SU-DHL-6 (cell line): ENCODE results near the gene C1orf35.

ENCODE experiments used
- H2AFZ ChIP-seq: fragments of 200-600 bp; sonication (generic); 2 replicates; pipeline ENCODE4 v1.6.1; 2014; ENCODE audit warnings: low read depth, mild to moderate bottlenecking, moderate library complexity, mixed read lengths, antibody characterized with exemption, low read length; ENCODE audit not compliant: severe bottlenecking
- H3F3A ChIP-seq: fragments of 200-600 bp; shearing (Covaris generic); 2 replicates; pipeline ENCODE4 v1.6.0; 2016; ENCODE audit warnings: antibody characterized with exemption, mild to moderate bottlenecking; ENCODE audit not compliant: insufficient read depth
- H3K27ac ChIP-seq: fragments of 200-600 bp; sonication (generic); 2 replicates; pipeline ENCODE4 v1.5.1; 2016; ENCODE audit warnings: low read depth, mild to moderate bottlenecking, low read length, moderate library complexity, mixed read lengths
- H3K27me3 ChIP-seq: fragments of 200-600 bp; sonication (generic), shearing (Covaris generic); 2 replicates; pipeline ENCODE4 v1.6.0; 2014; ENCODE audit warnings: mild to moderate bottlenecking, low read length
- H3K36me3 ChIP-seq: fragments of 200-600 bp; sonication (generic); 2 replicates; pipeline ENCODE4 v1.6.1; 2014; ENCODE audit warnings: mild to moderate bottlenecking, low read length, mixed read lengths
- H3K4me2 ChIP-seq: fragments of 300-600, 200-600 bp; shearing (Covaris generic), sonication (generic); 2 replicates; pipeline ENCODE4 v1.6.0; 2014; ENCODE audit warnings: low read length, low read depth, mild to moderate bottlenecking; ENCODE audit not compliant: poor library complexity, severe bottlenecking
- H3K4me3 ChIP-seq: fragments of 200-600 bp; sonication (generic); 2 replicates; pipeline ENCODE4 v1.5.1; 2014; ENCODE audit warnings: antibody characterized with exemption, low read length, mild to moderate bottlenecking, mixed read lengths; ENCODE audit not compliant: insufficient read depth, poor library complexity, severe bottlenecking
- H3K79me2 ChIP-seq: fragments of 200-600 bp; sonication (generic); 2 replicates; pipeline ENCODE4 v1.6.1; 2014; ENCODE audit warnings: mild to moderate bottlenecking, low read length, moderate library complexity; ENCODE audit not compliant: insufficient read depth
- H3K9ac ChIP-seq: fragments of 200-600 bp; sonication (generic); 2 replicates; pipeline ENCODE4 v1.7.0; 2014; ENCODE audit warnings: mild to moderate bottlenecking, low read length
- H3K9me2 ChIP-seq: fragments of 200-600 bp; sonication (generic); replicated peaks from 2 replicates; pipeline ENCODE4 v1.6.1; 2014; ENCODE audit warnings: low read length; ENCODE audit not compliant: insufficient read depth
- H3K9me3 ChIP-seq: fragments of 200-600 bp; sonication (generic); 2 replicates; pipeline ENCODE4 v1.6.1; 2014; ENCODE audit warnings: low read length, mixed read lengths; ENCODE audit not compliant: insufficient read depth
- H4K20me1 ChIP-seq: fragments of 200-600 bp; sonication (generic); 2 replicates; pipeline ENCODE4 v1.6.1; 2014; ENCODE audit warnings: low read depth, mild to moderate bottlenecking, antibody characterized with exemption, low read length, moderate library complexity, mixed read lengths
- EZH2phosphoT487 ChIP-seq: fragments of 200-600 bp; sonication (generic), shearing (Covaris generic); conservative IDR thresholded peaks from 2 replicates; pipeline ENCODE4 v1.6.1; 2018; ENCODE audit warnings: mild to moderate bottlenecking, antibody characterized with exemption, low read length, moderate library complexity, mixed read lengths
- TF ChIP-seq, protein P1 (sequence below): fragments of 200-600 bp; sonication (generic); IDR thresholded peaks from one replicate; pipeline ENCODE4 v1.5.1; 2017; ENCODE audit warnings: antibody characterized with exemption, mild to moderate bottlenecking, low read length, moderate library complexity; ENCODE audit not compliant: insufficient read depth, poor library complexity, severe bottlenecking

The C1orf35 gene

DNA sequence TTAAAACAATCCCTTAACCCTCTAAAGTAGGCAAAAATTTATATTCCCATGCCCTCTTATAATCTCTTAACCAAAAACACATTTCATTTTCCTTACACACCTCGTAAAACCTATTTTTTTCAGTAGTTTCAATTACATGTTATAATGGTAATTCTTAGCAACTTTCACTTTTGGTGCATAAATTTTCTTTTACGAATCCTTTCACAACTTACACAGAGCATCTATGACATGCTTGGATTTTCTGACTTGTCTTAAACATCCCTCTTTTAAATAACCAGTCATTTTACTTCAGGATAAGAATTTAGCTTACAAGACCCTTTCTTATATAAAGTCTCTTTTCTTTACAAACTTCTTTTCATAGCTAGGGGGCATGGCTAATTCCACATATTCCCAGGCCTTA is 14.9 kb upstream of the C1orf35 start:
- H3K4me2 ChIP-seq = no peak overlapping the region
- H3K79me2 ChIP-seq = no peaks in the 10 kb centered on the region
- no peaks in the 10 kb centered on the region for H3K36me3 ChIP-seq
- no peaks in the 10 kb centered on the region for H3K9me2 ChIP-seq
- no peaks in the 10 kb centered on the region for H3F3A ChIP-seq
- H4K20me1 ChIP-seq = no peaks in the 10 kb centered on the region
- H2AFZ ChIP-seq = no peak overlapping the region
- no peak overlapping the region for H3K27ac ChIP-seq
- H3K9ac ChIP-seq = no peak overlapping the region
- no peaks in the 10 kb centered on the region for H3K27me3 ChIP-seq
- H3K9me3 ChIP-seq = peaks cover 11% of the 10 kb centered on the region; the same call in 1 of the 2 replicates
- TF ChIP-seq EZH2phosphoT487 = no peak
- TF ChIP-seq, protein P1, sequence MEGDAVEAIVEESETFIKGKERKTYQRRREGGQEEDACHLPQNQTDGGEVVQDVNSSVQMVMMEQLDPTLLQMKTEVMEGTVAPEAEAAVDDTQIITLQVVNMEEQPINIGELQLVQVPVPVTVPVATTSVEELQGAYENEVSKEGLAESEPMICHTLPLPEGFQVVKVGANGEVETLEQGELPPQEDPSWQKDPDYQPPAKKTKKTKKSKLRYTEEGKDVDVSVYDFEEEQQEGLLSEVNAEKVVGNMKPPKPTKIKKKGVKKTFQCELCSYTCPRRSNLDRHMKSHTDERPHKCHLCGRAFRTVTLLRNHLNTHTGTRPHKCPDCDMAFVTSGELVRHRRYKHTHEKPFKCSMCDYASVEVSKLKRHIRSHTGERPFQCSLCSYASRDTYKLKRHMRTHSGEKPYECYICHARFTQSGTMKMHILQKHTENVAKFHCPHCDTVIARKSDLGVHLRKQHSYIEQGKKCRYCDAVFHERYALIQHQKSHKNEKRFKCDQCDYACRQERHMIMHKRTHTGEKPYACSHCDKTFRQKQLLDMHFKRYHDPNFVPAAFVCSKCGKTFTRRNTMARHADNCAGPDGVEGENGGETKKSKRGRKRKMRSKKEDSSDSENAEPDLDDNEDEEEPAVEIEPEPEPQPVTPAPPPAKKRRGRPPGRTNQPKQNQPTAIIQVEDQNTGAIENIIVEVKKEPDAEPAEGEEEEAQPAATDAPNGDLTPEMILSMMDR = no peak
- no peak overlapping the region for H3K4me3 ChIP-seq

DNA sequence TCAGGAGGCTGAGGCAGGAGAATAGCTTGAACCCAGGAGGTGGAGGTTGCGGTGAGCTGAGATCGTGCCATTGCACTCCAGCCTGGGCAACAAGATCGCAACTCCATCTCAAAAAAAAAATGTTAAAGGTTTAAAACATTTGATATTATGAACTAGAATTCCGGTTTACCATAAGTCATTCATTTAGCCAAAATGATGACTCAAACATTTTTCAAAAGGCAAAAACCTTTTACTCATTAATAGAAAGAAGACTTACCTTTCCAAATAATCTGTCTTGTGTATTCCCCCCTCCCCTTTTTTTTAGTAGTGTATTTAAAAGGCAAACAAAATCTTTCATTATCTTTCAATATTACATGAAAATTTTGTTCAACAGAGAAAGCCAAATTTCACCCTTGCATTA is 14.2 kb upstream of the C1orf35 start:
- H3K79me2 ChIP-seq = no peaks in the 10 kb centered on the region
- H3K9me2 ChIP-seq = no peaks in the 10 kb centered on the region
- no peak overlapping the region for H2AFZ ChIP-seq
- H3K27me3 ChIP-seq = no peaks in the 10 kb centered on the region
- no peak overlapping the region for H3K9ac ChIP-seq
- TF ChIP-seq, protein P1 = no peak
- no peak for TF ChIP-seq EZH2phosphoT487
- H3K4me3 ChIP-seq = no peak overlapping the region
- no peaks in the 10 kb centered on the region for H3F3A ChIP-seq
- no peaks in the 10 kb centered on the region for H4K20me1 ChIP-seq
- H3K36me3 ChIP-seq = no peaks in the 10 kb centered on the region
- H3K27ac ChIP-seq = no peak overlapping the region
- no peak overlapping the region for H3K4me2 ChIP-seq
- H3K9me3 ChIP-seq = peaks cover 11% of the 10 kb centered on the region; the same call in 1 of the 2 replicates

DNA sequence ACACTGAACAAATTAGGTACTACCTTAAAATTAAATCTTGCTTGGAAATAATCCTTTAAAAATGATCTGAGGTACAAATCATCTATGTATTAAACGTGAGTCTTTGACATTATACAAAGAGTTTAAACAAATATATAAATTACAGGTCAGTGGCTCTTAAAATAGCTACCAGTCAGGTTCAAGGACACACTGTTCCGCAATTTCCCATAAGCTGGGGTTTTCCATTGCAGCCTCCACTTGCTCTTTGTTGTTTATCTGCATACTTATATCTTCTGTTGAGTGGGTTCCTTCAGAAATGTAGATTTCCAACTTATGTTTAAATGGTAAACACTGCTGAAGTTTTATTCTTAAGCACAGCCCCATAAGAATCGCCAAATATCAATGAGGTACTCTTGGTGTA is 11.7 kb upstream of the C1orf35 start:
- Histone ChIP-seq H3F3A (no peaks in the 10 kb centered on the region), H3K79me2 (no peaks in the 10 kb centered on the region), H4K20me1 (no peaks in the 10 kb centered on the region), H2AFZ (no peak overlapping the region), H3K36me3 (no peaks in the 10 kb centered on the region), H3K27me3 (no peaks in the 10 kb centered on the region), H3K9me3 (peaks cover 11% of the 10 kb centered on the region; the same call in 1 of the 2 replicates), H3K4me3 (no peak overlapping the region), H3K9me2 (no peaks in the 10 kb centered on the region), H3K4me2 (no peak overlapping the region), H3K9ac (no peak overlapping the region), H3K27ac (no peak overlapping the region)
- TF ChIP-seq EZH2phosphoT487 = no peak
- TF ChIP-seq, protein P1 = no peak

DNA sequence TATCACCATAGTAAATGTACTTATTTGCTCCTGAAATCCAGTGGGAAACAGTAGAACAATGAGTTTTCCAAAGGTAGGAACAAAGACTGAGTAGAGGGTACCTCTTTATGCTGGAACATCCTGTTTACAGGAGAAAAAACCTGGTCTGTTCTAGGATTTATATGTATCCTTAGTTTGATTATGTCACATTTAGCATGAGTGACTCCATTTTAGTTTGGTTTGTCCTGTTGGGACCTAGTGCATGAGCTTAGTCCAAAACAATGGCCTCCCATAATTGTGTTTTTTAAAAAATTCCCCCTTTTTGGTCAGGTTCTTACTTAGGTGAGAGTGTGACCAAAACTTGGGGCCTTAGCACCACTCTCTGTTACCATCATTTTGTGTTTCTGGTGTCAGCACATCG is 9.5 kb upstream of the C1orf35 start:
- no peak overlapping the region for H3K4me3 ChIP-seq
- no peak overlapping the region for H3K27ac ChIP-seq
- peaks cover 2% of the 10 kb centered on the region; the same call in 1 of the 2 replicates for H3K9me3 ChIP-seq
- no peak overlapping the region for H2AFZ ChIP-seq
- no peaks in the 10 kb centered on the region for H3K9me2 ChIP-seq
- no peak for TF ChIP-seq EZH2phosphoT487
- TF ChIP-seq, protein P1 = no peak
- H4K20me1 ChIP-seq = no peaks in the 10 kb centered on the region
- H3K79me2 ChIP-seq = peaks cover 13% of the 10 kb centered on the region; the same call in 1 of the 2 replicates
- H3K9ac ChIP-seq = no peak overlapping the region
- H3K4me2 ChIP-seq = no peak overlapping the region
- H3K27me3 ChIP-seq = no peaks in the 10 kb centered on the region
- no peaks in the 10 kb centered on the region for H3K36me3 ChIP-seq
- H3F3A ChIP-seq = no peaks in the 10 kb centered on the region
